Body of pancreas (tissue), 4 donors: ENCODE data around the gene KIF25.

Source experiments
- POLR2A ChIP-seq, 3 donors: fragments of 450-650 bp; IDR thresholded peaks; one replicate each; pipeline ENCODE4 v1.6.1; 2016; ENCODE audit warnings: antibody characterized with exemption in 3 of 3, mild to moderate bottlenecking in 2 of 3
- TF ChIP-seq, protein P1 (sequence below), 7 experiments: fragments of 450-650 bp in 4 of 7; fragments of 200-600 bp in 3 of 7; sonication (generic) in 3 of 7; IDR thresholded peaks; one replicate each; pipeline ENCODE4 v1.5.1; 2016 to 2019; ENCODE audit warnings: antibody characterized with exemption in 7 of 7

GRCh38 chr6:167975458-167975857, 22.0 kb upstream of the KIF25 start:
- TF ChIP-seq, protein P1, sequence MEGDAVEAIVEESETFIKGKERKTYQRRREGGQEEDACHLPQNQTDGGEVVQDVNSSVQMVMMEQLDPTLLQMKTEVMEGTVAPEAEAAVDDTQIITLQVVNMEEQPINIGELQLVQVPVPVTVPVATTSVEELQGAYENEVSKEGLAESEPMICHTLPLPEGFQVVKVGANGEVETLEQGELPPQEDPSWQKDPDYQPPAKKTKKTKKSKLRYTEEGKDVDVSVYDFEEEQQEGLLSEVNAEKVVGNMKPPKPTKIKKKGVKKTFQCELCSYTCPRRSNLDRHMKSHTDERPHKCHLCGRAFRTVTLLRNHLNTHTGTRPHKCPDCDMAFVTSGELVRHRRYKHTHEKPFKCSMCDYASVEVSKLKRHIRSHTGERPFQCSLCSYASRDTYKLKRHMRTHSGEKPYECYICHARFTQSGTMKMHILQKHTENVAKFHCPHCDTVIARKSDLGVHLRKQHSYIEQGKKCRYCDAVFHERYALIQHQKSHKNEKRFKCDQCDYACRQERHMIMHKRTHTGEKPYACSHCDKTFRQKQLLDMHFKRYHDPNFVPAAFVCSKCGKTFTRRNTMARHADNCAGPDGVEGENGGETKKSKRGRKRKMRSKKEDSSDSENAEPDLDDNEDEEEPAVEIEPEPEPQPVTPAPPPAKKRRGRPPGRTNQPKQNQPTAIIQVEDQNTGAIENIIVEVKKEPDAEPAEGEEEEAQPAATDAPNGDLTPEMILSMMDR (IDR thresholded peaks at IDR 0.05): no peak
- TF ChIP-seq POLR2A (IDR thresholded peaks at IDR 0.05): no peak
